CD4-positive, alpha-beta T cell treated with Interleukin-17A for 4 hours (primary cell): Measurements from ENCODE around the gene EDNRA.

Source experiments
- DNase-seq: peaks from one replicate; pipeline ENCODE4 v3.0.0-alpha.2; 2020; ENCODE audit warnings: mixed read lengths

The EDNRA gene

DNA sequence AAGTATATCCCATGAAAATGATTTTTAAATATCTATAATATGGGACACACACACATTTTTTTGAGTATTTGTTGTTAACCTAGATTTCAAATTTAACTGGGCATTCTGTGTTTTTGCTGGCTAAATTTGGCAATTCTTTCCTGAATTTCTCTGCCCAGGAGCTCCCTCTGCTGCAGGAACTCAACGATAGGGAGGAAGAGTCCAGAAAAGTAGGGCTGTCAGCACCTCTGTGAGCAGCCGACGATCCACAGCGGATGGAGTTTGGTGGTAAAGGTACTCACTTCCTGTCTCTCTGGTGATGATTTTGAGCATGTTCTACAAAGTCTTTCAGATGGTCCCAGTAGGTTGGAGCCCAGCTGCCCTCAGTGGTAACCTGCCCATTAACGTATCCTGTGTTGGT is 113.2 kb downstream of the EDNRA start:
- no peak for DNase-seq
